ENCODE data around the gene ALG10B. TPM values are rescaled to one million over a fixed set of nuclear protein-coding genes. Genes with fewer than 3 reads are reported as not detected.

Gene ALG10B
- total and polyA plus RNA-seq, 9 of the 15 experiments (the other 6 are each of a cell fraction or from before 2014, with no cell fraction given): 0.34 to 3.3 (median 2.0) TPM

DNA sequence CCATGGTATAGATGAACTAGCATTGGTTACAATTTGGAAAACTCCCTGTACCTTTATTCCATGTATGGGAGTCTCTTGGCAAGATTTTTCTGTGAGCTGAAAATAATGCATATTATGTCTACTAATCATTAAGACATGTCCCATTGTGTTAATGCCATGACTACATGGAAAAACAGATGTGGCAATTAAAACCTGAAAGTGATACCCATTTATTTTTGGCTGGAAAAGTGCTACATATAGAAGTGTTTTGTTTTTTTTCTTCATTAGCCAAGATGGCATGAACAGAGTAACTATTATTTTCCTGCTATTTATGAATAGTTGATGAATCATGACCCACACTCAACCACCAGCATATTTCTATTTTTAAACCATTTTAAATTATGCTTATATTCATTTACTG is 58.2 kb downstream of the ALG10B start:
- H4K20me1 ChIP-seq (replicated peaks; ENCODE audit: control insufficient read depth, insufficient read depth, low read length): no peaks in the 10 kb centered on the region
- BruUV-seq (replicated peaks): no TSS peak
- H3K9ac ChIP-seq (ENCODE audit: insufficient read depth in 1 of 2, low read depth in 2 of 2, low read length in 2 of 2): no peak overlapping the region
- ChIA-PET CTCF (ENCODE audit: low intra/inter-chr PET ratio) (interaction anchor here (0.7 kb wide), 1 partner anchor 86 kb away, joined by 4 read pairs; no protein-coding TSS in a partner anchor), POLR2A (no interaction called here)
- no peaks in the 10 kb centered on the region for H3K79me2 ChIP-seq (ENCODE audit: control insufficient read depth, insufficient read depth, low read length)
- TF ChIP-seq, protein P1, sequence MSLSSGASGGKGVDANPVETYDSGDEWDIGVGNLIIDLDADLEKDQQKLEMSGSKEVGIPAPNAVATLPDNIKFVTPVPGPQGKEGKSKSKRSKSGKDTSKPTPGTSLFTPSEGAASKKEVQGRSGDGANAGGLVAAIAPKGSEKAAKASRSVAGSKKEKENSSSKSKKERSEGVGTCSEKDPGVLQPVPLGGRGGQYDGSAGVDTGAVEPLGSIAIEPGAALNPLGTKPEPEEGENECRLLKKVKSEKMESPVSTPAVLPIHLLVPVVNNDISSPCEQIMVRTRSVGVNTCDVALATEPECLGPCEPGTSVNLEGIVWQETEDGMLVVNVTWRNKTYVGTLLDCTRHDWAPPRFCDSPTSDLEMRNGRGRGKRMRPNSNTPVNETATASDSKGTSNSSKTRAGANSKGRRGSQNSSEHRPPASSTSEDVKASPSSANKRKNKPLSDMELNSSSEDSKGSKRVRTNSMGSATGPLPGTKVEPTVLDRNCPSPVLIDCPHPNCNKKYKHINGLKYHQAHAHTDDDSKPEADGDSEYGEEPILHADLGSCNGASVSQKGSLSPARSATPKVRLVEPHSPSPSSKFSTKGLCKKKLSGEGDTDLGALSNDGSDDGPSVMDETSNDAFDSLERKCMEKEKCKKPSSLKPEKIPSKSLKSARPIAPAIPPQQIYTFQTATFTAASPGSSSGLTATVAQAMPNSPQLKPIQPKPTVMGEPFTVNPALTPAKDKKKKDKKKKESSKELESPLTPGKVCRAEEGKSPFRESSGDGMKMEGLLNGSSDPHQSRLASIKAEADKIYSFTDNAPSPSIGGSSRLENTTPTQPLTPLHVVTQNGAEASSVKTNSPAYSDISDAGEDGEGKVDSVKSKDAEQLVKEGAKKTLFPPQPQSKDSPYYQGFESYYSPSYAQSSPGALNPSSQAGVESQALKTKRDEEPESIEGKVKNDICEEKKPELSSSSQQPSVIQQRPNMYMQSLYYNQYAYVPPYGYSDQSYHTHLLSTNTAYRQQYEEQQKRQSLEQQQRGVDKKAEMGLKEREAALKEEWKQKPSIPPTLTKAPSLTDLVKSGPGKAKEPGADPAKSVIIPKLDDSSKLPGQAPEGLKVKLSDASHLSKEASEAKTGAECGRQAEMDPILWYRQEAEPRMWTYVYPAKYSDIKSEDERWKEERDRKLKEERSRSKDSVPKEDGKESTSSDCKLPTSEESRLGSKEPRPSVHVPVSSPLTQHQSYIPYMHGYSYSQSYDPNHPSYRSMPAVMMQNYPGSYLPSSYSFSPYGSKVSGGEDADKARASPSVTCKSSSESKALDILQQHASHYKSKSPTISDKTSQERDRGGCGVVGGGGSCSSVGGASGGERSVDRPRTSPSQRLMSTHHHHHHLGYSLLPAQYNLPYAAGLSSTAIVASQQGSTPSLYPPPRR (CRISPR knock-in tag; IDR thresholded peaks at IDR 0.05; ENCODE audit: borderline replicate concordance): no peak
- TF ChIP-seq ZNF551 (CRISPR knock-in tag; IDR thresholded peaks at IDR 0.05) (no peak), ZNF143 (CRISPR knock-in tag; IDR thresholded peaks at IDR 0.05) (no peak)
- H2AFZ ChIP-seq (ENCODE audit: low read depth, low read length): no peak overlapping the region
- H3K4me2 ChIP-seq (ENCODE audit: insufficient read depth, low read length): no peak overlapping the region
- no peak for DNase-seq (ENCODE audit: extremely low read depth in 1 of 4, low spot score in 3 of 4)
- in situ Hi-C loops (cut with MboI) (no loop called here), intact Hi-C loops (cut with micrococcal nuclease) (no loop called here)
- no peaks in the 10 kb centered on the region for H3K9me3 ChIP-seq (replicated peaks; ENCODE audit: control insufficient read depth, insufficient read depth, low read depth, low read length)
- no peak overlapping the region for H3K4me3 ChIP-seq
- ATAC-seq: no peak
- no peaks in the 10 kb centered on the region for H3K27me3 ChIP-seq (ENCODE audit: control insufficient read depth in 2 of 2, insufficient read depth in 2 of 2, low read length in 2 of 2)
- no peak for FAIRE-seq
- no peaks in the 10 kb centered on the region for H3K4me1 ChIP-seq (replicated peaks in 1 of 2; ENCODE audit: control insufficient read depth in 2 of 2, insufficient read depth in 2 of 2, low read length in 2 of 2)
- no peaks in the 10 kb centered on the region for H3K36me3 ChIP-seq (ENCODE audit: control insufficient read depth, insufficient read depth, low read length)
- H3K27ac ChIP-seq (ENCODE audit: extremely low read depth, low read depth, low read length): no peak overlapping the region
- H3K9me1 ChIP-seq (ENCODE audit: control insufficient read depth, insufficient read depth, low read length): no peaks in the 10 kb centered on the region

Small RNA genes lying within 50 kb of the gene (small RNA-seq; reads per million reads assigned to genes)
- not detected for gene RF00019

All from K562 (cell line).